NOMO-1 treated with DMSO at 0.1 percent for 48 hours (cell line): Measurements from ENCODE around the gene TF.

Experiments used
- DNase-seq: peaks from one replicate; lab custom pipeline; 2025; ENCODE audit not compliant: unreplicated experiment; lab: John Stamatoyannopoulos, UW

TF gene

DNA sequence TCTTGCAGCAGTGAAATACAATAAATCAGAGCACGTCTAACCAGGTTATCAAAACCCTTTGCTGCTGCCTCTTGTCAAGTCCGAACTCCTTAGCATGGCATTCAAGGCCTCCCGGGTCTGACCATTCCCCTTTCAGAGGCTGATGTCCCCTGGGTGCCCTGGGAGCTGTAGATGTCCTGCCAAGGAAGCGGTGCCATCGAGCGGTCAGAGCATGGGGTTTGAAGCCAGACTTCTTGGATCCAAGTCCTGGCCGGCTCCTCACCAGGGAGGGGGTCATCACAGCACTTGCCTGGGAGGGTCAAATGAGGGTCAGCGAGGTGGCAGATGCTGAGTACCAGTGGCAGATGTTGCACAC, 496 bp downstream of the TF start:
- no peak for DNase-seq

DNA sequence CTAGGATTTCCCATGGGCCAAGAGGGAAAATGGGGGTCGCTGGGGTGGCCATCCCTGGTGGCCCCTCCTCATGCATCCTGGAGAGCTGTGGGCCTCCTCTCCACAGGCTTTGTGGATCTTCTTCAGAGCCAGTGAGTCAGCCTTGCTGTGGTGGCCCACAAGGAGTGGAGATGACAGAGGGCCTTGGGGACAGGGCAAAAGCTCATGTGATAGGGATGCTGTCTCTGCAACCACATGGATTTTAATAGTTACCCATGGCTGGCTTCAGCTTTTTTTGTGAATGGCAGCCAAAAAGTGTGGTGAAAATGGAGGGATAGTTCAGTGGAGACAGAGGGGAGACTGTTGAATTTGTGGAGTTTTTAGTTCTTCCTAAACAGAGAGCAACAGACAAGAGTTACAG, 1.2 kb downstream of the TF start:
- no peak for DNase-seq

DNA sequence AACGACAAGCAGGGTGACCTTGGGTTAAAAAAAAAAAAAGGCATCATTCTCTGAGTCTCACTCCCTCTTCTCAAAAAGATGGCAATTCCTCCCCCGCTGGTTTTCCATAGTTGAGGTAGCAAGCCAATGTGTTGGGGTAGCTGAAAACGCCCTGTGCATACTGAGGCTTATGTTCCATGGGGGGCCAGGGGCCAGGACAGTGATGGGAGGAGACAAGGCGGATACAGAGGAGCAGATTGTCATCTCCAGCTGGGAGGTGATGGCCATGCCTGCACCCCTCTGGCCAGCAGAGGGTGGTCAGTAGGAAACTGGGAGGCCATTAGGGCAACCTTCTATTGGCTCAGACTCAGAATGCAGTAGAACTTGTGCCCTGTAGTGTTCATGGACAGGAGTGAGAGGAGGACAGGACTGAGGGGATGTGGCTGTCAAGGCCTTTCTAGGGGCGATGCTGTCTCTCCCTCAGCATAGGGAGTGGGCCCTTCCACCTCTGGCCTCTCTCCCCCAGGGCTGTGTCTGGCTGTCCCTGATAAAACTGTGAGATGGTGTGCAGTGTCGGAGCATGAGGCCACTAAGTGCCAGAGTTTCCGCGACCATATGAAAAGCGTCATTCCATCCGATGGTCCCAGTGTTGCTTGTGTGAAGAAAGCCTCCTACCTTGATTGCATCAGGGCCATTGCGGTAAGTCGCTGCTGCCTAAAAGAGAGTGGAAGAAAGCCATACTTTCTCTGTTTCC, 1.9 kb downstream of the TF start:
- DNase-seq, result no peak

DNA sequence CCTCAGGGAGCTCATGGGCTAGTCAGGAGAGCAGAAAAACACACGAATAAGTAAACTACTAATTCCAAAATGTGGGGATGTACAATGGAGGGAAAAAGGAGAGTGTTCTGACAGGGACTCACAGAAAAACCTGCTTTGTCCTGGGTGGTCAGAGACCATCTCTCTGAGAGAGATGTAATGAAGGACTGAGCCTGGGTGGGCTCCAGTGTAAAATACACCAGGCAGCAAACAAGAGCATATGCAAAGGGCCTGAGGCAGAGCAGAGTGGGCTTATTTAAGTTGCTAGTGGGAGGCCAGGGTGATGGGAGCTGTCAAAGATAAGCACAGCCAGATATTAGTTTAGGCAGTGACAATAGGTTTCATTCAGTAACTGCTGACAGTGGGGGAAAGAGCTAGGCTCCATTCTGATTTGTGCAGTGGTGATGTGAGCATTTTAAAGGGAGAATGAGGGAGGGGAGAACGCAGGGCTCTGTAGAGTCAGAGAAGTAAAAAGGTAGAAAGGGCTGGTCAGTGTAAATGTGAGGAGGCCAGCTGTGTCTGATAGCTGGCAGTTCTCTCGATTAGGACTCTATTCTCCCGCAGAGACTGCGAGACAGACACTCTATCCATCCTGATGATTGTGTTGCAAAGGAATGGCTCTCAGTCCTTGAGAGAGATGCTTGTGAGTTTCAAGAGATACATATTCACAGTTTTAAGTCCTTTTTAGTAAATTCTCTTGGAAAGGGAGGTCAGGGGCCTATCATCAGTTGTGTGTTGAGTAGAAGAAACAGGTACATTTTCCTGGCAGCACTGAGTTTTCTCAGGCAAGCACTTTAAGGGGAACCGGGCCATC, 3.5 kb downstream of the TF start:
- no peak for DNase-seq

- no peak for DNase-seq
These were observed 4.1 kb downstream of the TF start for GRCh38 chr3:133750259-133750656.

DNA sequence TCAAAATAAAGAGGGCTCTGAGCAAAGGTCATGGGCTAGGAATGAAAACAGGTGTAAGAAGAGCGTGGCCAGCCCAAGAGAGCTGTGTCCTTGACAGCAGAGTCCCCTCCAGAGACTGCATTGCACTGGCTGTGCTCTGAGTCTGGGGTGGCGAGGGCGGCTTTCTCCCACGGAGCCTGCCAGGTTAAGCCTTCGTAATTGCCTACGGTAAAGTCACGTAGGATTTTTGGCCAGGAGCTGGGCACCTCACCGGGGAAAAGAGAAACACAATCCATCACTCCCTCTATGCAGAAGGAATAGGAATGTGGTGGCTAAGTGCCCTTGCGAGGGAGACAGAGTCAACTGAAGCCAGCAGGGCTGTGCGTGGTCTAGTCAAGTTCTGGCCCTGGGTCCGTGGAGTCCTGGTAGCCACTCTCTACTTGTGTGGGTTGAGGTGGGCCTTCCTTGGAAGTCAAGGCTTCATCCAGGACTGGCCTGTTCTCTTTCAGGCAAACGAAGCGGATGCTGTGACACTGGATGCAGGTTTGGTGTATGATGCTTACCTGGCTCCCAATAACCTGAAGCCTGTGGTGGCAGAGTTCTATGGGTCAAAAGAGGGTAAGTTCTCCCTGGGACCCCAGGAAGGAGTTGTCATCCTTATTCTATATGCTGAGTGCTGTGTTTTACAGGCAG, 7.0 kb downstream of the TF start:
- DNase-seq, result no peak

DNA sequence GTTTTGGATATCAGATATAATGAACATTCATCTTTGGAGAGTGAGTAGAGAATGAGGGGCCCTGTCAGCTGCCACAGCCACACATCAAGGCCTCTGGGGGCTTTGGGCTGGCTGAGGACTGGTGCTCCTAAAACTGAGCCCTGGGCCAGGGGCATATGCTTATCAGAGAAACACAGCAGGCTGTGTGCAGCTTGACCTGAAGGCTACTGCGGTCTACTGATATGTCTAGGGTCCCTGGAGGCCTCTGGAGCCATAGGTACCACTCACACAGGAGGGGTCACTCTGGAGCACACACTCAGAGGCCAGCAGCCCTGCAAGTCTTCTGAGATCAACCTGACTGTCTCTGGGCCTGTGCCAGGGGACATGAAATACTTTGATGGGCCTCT, 7.6 kb downstream of the TF start:
- no peak for DNase-seq

DNA sequence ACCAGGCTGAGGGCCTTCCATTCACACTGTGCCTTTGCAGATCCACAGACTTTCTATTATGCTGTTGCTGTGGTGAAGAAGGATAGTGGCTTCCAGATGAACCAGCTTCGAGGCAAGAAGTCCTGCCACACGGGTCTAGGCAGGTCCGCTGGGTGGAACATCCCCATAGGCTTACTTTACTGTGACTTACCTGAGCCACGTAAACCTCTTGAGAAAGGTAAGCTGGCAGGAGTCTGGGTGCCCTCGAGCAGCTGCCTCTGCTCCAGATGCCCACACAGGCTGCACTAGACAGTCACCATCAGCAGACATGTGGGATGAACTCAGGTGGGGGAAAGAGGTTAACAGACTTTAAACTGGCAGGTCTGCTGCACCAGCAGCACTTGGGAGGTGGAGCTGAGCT, 8.3 kb downstream of the TF start:
- DNase-seq, result no peak

- no peak for DNase-seq
These were observed 9.0 kb downstream of the TF start for GRCh38 chr3:133754973-133755828.

- no peak for DNase-seq
These were observed 10.8 kb downstream of the TF start for GRCh38 chr3:133756716-133757694.

GRCh38 chr3:133757701-133758567, 11.7 kb downstream of the TF start:
- DNase-seq, result no peak

DNA sequence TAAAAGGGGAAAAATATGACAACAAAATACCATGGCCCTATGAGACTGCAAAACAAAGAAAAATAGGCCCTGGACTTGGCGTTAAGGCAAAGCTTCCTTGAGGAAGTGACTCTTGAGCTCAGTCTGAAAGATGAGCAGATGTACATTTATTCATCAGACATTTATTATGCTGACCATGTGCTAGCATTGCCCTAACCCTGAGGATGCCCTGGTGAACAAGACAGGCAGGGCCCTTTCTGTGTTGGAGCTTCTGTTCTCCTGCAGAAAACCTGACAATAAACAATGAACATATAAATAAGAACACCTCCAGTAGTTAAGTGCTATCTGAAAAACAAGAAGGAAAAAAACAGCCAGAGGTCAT, 12.4 kb downstream of the TF start:
- no peak for DNase-seq

DNA sequence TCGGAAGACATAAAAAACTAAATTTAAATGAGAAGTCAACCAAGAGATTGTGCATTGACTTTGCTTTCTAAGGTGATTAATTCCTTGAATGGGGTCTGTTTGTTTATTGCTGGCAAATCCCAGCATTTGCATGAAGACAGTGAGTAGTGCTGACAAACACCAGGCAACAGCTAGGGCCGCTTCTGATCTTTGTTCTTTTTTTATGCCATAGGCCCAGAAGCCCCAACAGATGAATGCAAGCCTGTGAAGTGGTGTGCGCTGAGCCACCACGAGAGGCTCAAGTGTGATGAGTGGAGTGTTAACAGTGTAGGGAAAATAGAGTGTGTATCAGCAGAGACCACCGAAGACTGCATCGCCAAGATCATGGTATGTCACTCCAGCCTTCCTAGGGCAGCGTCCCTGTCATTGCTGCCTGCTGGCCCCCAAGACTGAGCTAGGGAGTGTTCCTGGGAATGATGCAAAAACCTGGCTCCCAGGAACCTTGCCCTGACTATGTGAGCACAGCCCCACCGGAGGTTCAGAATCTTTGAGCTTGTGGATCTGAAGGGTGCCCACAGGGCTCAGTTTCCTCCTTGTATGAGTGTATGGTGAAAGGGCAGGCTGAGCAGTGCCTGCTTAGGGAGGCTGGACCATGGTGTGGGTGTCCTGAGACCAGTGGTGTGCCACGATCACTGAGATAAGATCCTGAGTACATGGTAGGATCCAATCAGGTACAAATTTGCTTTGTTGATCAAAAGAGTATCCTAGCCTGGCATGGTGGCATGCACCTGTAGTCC, 13.0 kb downstream of the TF start:
- DNase-seq, result no peak

GRCh38 chr3:133759740-133760305, 13.6 kb downstream of the TF start:
- no peak for DNase-seq

GRCh38 chr3:133760916-133761315, 14.7 kb downstream of the TF start:
- DNase-seq, result no peak

- no peak for DNase-seq
These were observed 15.7 kb downstream of the TF start for GRCh38 chr3:133761605-133762484.

DNA sequence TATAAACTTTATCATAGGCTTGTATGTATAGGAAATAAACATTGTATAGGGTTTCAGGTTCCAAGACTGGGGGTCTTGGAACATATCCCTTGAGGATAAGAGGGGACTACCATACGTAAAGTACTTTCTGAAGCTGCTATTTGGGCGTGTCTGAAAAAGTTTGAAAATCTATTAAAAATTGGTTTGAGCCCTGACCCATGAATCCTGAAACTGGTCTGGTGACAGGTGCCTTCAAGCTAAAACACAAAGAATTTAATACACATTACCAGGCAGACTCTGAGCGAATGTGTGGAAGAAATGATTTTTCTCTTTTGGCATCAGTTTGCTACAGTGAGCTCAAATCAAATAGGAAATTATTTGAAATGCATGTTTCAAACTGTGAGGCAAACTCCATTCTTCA, 16.3 kb downstream of the TF start:
- no peak for DNase-seq
